HEK293 (cell line): ENCODE data around the gene UGT1A10.

Experiments used
- CTCF ChIA-PET: fragments of 350-600 bp; formaldehyde crosslinking; extraction: SDS; loops from one replicate; lab custom pipeline; 2021; ENCODE audit warnings: antibody characterized with exemption; lab: Yijun Ruan, JAX
- POLR2A ChIA-PET: fragments of 300-600 bp; formaldehyde crosslinking; extraction: SDS; loops from one replicate; lab custom pipeline; 2020; ENCODE audit warnings: antibody characterized with exemption, inconsistent platforms; lab: Yijun Ruan, JAX
- H3K27ac ChIP-seq: fragments of 200-500 bp; sonication (Bioruptor generic); 2 replicates; pipeline ENCODE4 v1.5.1; 2014; ENCODE audit warnings: low read depth, low read length, control low read depth, inconsistent platforms; ENCODE audit errors: extremely low read depth
- H3K36me3 ChIP-seq, 2 experiments: fragments of 200-500 bp in 1 of 2; sonication (Bioruptor generic) in 1 of 2; 1 replicate in 1 of 2; 2 replicates in 1 of 2; pipeline ENCODE4 v1.5.1; 2014 to 2017; ENCODE audit warnings: inconsistent platforms in 2 of 2, low read length in 2 of 2; ENCODE audit not compliant: control insufficient read depth in 2 of 2, insufficient read depth in 1 of 2
- H3K4me1 ChIP-seq: fragments of 200-500 bp; sonication (Bioruptor generic); 2 replicates; pipeline ENCODE4 v1.5.1; 2014; ENCODE audit warnings: mild to moderate bottlenecking, low read length, inconsistent platforms; ENCODE audit not compliant: control insufficient read depth, insufficient read depth
- H3K4me3 ChIP-seq: 2 replicates; pipeline ENCODE4 v1.5.1; 2011; ENCODE audit warnings: low read depth, mild to moderate bottlenecking, control low read depth, low read length, moderate library complexity
- H3K9me3 ChIP-seq: fragments of 200-500 bp; sonication (Bioruptor generic); 2 replicates; pipeline ENCODE4 v1.5.1; 2014; ENCODE audit warnings: low read depth, low read length, inconsistent platforms; ENCODE audit not compliant: control insufficient read depth, insufficient read depth
- MYNN ChIP-seq: fragments of 450-650 bp; formaldehyde crosslinking; IDR thresholded peaks from 2 replicates; pipeline ENCODE4 v1.5.1; 2016; ENCODE audit warnings: missing biosample characterization, missing genetic modification characterization, borderline replicate concordance
- OSR2 ChIP-seq: fragments of 450-650 bp; formaldehyde crosslinking; IDR thresholded peaks from 2 replicates; pipeline ENCODE4 v1.5.1; 2016; ENCODE audit warnings: missing biosample characterization, missing genetic modification characterization
- PRDM1 ChIP-seq: fragments of 450-650 bp; formaldehyde crosslinking; IDR thresholded peaks from 2 replicates; pipeline ENCODE4; 2016; ENCODE audit warnings: missing biosample characterization, missing genetic modification characterization
- SETDB1 ChIP-seq: IDR thresholded peaks from one replicate; pipeline ENCODE4 v1.6.1; 2017; ENCODE audit warnings: mild to moderate bottlenecking, low read length, moderate library complexity, mixed read lengths; ENCODE audit not compliant: insufficient read length
- TRIM28 ChIP-seq: IDR thresholded peaks from 2 replicates; pipeline ENCODE4 v1.6.1; 2011; ENCODE audit warnings: low read length, control low read depth, borderline replicate concordance
- YY2 ChIP-seq: fragments of 450-650 bp; formaldehyde crosslinking; IDR thresholded peaks from 2 replicates; pipeline ENCODE4 v1.5.1; 2016; ENCODE audit warnings: missing biosample characterization, missing genetic modification characterization
- ZBTB20 ChIP-seq: fragments of 450-650 bp; formaldehyde crosslinking; IDR thresholded peaks from 2 replicates; pipeline ENCODE4 v1.5.1; 2016; ENCODE audit warnings: missing biosample characterization, missing genetic modification characterization
- ZBTB8A ChIP-seq: fragments of 450-650 bp; formaldehyde crosslinking; IDR thresholded peaks from 2 replicates; pipeline ENCODE4 v1.5.1; 2016; ENCODE audit warnings: missing biosample characterization, missing genetic modification characterization
- ZFP3 ChIP-seq: fragments of 450-650 bp; formaldehyde crosslinking; IDR thresholded peaks from 2 replicates; pipeline ENCODE4 v1.5.1; 2016; ENCODE audit warnings: low read depth, missing biosample characterization, missing genetic modification characterization
- ZNF112 ChIP-seq: fragments of 450-650 bp; formaldehyde crosslinking; IDR thresholded peaks from 2 replicates; pipeline ENCODE4 v1.5.0; 2017; ENCODE audit warnings: missing biosample characterization, missing genetic modification characterization
- ZNF133 ChIP-seq: fragments of 450-650 bp; formaldehyde crosslinking; IDR thresholded peaks from 2 replicates; pipeline ENCODE4 v1.5.1; 2016; ENCODE audit warnings: missing biosample characterization, missing genetic modification characterization
- ZNF138 ChIP-seq: fragments of 450-650 bp; formaldehyde crosslinking; IDR thresholded peaks from 2 replicates; pipeline ENCODE4 v1.5.1; 2016; ENCODE audit warnings: missing biosample characterization, missing genetic modification characterization, borderline replicate concordance
- ZNF544 ChIP-seq: fragments of 450-650 bp; formaldehyde crosslinking; IDR thresholded peaks from 2 replicates; pipeline ENCODE4 v1.5.0; 2017; ENCODE audit warnings: missing biosample characterization, missing genetic modification characterization
- ZNF658 ChIP-seq: fragments of 450-650 bp; formaldehyde crosslinking; IDR thresholded peaks from 2 replicates; pipeline ENCODE4; 2016; ENCODE audit warnings: missing biosample characterization, missing genetic modification characterization
- ZNF664 ChIP-seq: fragments of 450-650 bp; formaldehyde crosslinking; IDR thresholded peaks from 2 replicates; pipeline ENCODE4 v1.5.1; 2016; ENCODE audit warnings: missing biosample characterization, missing genetic modification characterization
- TF ChIP-seq, protein P1 (sequence below): fragments of 450-650 bp; formaldehyde crosslinking; conservative IDR thresholded peaks from 2 replicates; pipeline ENCODE4 v1.5.1; 2016; ENCODE audit warnings: low read depth, missing biosample characterization, missing genetic modification characterization
- TF ChIP-seq, protein P2 (sequence below): fragments of 450-650 bp; formaldehyde crosslinking; IDR thresholded peaks from 2 replicates; pipeline ENCODE4 v1.5.1; 2017; ENCODE audit warnings: missing biosample characterization, missing genetic modification characterization
- TF ChIP-seq, protein P3 (sequence below): fragments of 450-650 bp; formaldehyde crosslinking; optimal IDR thresholded peaks from 2 replicates; pipeline ENCODE3; 2016; ENCODE audit warnings: missing biosample characterization, mild to moderate bottlenecking, missing genetic modification characterization
- TF ChIP-seq, protein P4 (sequence below): fragments of 450-650 bp; formaldehyde crosslinking; IDR thresholded peaks from 2 replicates; pipeline ENCODE4 v1.5.1; 2016; ENCODE audit warnings: missing biosample characterization, missing genetic modification characterization
- TF ChIP-seq, protein P5 (sequence below): fragments of 450-650 bp; IDR thresholded peaks from 2 replicates; pipeline ENCODE4 v1.5.1; 2018; ENCODE audit warnings: missing biosample characterization, mild to moderate bottlenecking, missing genetic modification characterization
- TF ChIP-seq, protein P6 (sequence below): fragments of 450-650 bp; formaldehyde crosslinking; IDR thresholded peaks from 2 replicates; pipeline ENCODE4 v1.5.1; 2016; ENCODE audit warnings: missing biosample characterization, missing genetic modification characterization, low read depth

The UGT1A10 gene

DNA sequence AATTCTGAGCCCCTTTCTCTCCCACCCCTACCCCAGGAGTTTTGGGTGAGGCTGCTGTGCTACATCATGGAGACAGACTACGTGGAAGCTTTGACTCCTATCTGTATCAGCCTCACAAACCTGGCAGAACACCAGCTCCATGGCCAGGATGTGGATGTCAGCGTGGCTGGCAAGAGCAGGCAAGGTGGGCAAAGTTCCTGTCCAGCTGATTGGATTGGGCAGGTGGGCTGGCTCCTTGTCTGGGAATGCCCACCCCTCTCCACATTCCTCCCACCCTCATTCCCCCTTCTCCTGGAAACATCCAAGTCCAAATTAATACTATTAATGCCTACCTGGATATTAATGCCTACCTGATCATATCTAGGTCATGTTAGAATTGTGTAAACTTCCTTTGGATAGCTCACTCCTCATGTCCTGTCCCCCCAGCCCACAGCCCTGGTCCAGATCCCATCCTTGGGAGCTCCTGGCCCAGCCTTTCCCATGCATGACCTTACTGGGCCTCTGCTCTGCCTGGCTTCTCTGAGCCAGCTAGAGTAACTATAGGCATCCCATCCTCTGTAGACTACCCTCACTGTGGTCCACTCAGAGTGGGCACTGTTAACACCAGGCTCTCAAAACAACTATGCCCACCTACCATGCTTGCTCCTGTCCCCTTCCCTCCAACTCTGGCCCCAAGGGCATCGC lies 166.0 kb downstream of the UGT1A10 start (continued):
- TF ChIP-seq, protein P1, sequence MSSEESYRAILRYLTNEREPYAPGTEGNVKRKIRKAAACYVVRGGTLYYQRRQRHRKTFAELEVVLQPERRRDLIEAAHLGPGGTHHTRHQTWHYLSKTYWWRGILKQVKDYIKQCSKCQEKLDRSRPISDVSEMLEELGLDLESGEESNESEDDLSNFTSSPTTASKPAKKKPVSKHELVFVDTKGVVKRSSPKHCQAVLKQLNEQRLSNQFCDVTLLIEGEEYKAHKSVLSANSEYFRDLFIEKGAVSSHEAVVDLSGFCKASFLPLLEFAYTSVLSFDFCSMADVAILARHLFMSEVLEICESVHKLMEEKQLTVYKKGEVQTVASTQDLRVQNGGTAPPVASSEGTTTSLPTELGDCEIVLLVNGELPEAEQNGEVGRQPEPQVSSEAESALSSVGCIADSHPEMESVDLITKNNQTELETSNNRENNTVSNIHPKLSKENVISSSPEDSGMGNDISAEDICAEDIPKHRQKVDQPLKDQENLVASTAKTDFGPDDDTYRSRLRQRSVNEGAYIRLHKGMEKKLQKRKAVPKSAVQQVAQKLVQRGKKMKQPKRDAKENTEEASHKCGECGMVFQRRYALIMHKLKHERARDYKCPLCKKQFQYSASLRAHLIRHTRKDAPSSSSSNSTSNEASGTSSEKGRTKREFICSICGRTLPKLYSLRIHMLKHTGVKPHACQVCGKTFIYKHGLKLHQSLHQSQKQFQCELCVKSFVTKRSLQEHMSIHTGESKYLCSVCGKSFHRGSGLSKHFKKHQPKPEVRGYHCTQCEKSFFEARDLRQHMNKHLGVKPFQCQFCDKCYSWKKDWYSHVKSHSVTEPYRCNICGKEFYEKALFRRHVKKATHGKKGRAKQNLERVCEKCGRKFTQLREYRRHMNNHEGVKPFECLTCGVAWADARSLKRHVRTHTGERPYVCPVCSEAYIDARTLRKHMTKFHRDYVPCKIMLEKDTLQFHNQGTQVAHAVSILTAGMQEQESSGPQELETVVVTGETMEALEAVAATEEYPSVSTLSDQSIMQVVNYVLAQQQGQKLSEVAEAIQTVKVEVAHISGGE = no peak
- TF ChIP-seq ZNF664 (tag by site-specific recombination) (no peak), ZNF112 (tag by site-specific recombination) (no peak), PRDM1 (no peak)

DNA sequence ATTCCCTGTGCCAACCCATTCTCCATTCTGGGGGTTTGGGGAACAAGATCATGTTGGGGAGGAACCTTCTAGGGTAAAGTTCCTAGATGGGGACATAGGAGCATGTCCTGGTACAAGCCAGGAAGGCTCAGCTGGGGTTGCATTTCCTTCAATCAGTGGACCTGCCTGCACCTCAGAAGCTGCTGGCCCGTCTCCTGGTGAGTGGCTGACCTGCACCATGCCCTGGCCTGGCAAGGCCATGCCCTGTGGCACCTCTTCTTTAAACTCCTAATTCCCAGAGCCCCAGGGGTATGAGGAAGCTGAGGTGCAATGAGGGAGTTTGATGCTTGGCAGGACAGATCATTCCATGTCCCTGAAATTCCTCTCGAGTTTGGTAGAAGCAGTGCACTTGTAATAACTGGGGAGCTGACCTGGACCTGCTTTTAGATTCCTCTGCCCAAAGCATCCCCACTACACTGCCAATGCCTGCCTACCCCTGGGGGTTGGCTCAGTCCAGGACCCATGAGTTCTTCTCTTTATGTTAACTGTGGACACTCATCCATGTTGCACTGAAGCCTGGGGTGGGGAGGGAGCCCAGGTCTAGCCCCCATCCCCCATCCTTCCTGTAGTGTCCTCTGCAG lies 167.2 kb downstream of the UGT1A10 start:
- ChIA-PET POLR2A (no interaction called here), CTCF (no interaction called here)
- no peak for TF ChIP-seq OSR2
- no peak for TF ChIP-seq ZNF544 (tag by site-specific recombination)
- no peak for TF ChIP-seq ZNF133 (tag by site-specific recombination)
- no peak for TF ChIP-seq TRIM28
- TF ChIP-seq, protein P2, sequence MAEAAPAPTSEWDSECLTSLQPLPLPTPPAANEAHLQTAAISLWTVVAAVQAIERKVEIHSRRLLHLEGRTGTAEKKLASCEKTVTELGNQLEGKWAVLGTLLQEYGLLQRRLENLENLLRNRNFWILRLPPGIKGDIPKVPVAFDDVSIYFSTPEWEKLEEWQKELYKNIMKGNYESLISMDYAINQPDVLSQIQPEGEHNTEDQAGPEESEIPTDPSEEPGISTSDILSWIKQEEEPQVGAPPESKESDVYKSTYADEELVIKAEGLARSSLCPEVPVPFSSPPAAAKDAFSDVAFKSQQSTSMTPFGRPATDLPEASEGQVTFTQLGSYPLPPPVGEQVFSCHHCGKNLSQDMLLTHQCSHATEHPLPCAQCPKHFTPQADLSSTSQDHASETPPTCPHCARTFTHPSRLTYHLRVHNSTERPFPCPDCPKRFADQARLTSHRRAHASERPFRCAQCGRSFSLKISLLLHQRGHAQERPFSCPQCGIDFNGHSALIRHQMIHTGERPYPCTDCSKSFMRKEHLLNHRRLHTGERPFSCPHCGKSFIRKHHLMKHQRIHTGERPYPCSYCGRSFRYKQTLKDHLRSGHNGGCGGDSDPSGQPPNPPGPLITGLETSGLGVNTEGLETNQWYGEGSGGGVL = no peak
- TF ChIP-seq MYNN (tag by site-specific recombination) = no peak
- no peak for TF ChIP-seq ZBTB8A (tag by site-specific recombination)
- no peak for TF ChIP-seq ZFP3 (tag by site-specific recombination)
- TF ChIP-seq ZBTB20 = no peak
- Histone ChIP-seq H3K4me1 (no peaks in the 10 kb centered on the region), H3K9me3 (no peaks in the 10 kb centered on the region), H3K27ac (no peak overlapping the region), H3K4me3 (no peak overlapping the region), H3K36me3 (no peaks in the 10 kb centered on the region)

DNA sequence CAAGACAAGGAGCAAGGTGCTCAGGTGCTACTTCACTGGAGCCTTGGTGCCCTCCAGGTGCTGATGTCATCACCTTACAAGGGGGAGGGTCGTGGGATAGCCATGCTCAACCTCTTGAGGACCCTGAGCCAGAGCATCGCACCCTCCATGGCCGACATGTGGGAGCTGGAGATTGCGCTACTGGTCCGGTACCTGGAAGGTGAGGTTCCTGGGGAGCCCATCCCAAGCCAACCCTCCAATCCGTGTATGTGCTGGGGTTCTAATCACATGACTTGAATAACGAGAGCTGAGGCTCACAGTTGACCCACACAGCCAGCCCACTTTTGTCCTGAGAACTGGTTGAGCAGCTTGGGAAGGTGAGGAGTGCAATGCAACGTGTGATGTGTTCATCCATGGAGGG lies 167.7 kb downstream of the UGT1A10 start:
- H3K9me3 ChIP-seq = no peaks in the 10 kb centered on the region
- H3K4me1 ChIP-seq = no peaks in the 10 kb centered on the region
- no peaks in the 10 kb centered on the region for H3K36me3 ChIP-seq
- H3K27ac ChIP-seq = no peak overlapping the region
- H3K4me3 ChIP-seq = no peak overlapping the region
- ChIA-PET CTCF (no interaction called here), POLR2A (interaction anchor here (0.6 kb wide), 1 partner anchor 1582 kb away, joined by 3 read pairs; no protein-coding TSS in a partner anchor)
- TF ChIP-seq, protein P3, sequence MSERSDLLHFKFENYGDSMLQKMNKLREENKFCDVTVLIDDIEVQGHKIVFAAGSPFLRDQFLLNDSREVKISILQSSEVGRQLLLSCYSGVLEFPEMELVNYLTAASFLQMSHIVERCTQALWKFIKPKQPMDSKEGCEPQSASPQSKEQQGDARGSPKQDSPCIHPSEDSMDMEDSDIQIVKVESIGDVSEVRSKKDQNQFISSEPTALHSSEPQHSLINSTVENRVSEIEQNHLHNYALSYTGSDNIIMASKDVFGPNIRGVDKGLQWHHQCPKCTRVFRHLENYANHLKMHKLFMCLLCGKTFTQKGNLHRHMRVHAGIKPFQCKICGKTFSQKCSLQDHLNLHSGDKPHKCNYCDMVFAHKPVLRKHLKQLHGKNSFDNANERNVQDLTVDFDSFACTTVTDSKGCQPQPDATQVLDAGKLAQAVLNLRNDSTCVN (tag by site-specific recombination) = no peak
- no peak for TF ChIP-seq ZNF138 (tag by site-specific recombination)
- no peak for TF ChIP-seq SETDB1
- no peak for TF ChIP-seq ZNF658 (tag by site-specific recombination)
- no peak for TF ChIP-seq ZNF112 (tag by site-specific recombination)
- no peak for TF ChIP-seq ZNF544 (tag by site-specific recombination)
- TF ChIP-seq, protein P4, sequence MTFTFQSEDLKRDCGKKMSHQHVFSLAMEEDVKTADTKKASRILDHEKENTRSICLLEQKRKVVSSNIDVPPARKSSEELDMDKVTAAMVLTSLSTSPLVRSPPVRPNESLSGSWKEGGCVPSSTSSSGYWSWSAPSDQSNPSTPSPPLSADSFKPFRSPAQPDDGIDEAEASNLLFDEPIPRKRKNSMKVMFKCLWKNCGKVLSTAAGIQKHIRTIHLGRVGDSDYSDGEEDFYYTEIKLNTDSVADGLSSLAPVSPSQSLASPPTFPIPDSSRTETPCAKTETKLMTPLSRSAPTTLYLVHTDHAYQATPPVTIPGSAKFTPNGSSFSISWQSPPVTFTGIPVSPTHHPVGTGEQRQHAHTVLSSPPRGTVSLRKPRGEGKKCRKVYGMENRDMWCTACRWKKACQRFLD = no peak
- TF ChIP-seq, protein P5, sequence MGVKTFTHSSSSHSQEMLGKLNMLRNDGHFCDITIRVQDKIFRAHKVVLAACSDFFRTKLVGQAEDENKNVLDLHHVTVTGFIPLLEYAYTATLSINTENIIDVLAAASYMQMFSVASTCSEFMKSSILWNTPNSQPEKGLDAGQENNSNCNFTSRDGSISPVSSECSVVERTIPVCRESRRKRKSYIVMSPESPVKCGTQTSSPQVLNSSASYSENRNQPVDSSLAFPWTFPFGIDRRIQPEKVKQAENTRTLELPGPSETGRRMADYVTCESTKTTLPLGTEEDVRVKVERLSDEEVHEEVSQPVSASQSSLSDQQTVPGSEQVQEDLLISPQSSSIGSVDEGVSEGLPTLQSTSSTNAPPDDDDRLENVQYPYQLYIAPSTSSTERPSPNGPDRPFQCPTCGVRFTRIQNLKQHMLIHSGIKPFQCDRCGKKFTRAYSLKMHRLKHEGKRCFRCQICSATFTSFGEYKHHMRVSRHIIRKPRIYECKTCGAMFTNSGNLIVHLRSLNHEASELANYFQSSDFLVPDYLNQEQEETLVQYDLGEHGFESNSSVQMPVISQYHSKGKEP (tag by site-specific recombination) = no peak
- no peak for TF ChIP-seq YY2 (tag by site-specific recombination)
- TF ChIP-seq, protein P6, sequence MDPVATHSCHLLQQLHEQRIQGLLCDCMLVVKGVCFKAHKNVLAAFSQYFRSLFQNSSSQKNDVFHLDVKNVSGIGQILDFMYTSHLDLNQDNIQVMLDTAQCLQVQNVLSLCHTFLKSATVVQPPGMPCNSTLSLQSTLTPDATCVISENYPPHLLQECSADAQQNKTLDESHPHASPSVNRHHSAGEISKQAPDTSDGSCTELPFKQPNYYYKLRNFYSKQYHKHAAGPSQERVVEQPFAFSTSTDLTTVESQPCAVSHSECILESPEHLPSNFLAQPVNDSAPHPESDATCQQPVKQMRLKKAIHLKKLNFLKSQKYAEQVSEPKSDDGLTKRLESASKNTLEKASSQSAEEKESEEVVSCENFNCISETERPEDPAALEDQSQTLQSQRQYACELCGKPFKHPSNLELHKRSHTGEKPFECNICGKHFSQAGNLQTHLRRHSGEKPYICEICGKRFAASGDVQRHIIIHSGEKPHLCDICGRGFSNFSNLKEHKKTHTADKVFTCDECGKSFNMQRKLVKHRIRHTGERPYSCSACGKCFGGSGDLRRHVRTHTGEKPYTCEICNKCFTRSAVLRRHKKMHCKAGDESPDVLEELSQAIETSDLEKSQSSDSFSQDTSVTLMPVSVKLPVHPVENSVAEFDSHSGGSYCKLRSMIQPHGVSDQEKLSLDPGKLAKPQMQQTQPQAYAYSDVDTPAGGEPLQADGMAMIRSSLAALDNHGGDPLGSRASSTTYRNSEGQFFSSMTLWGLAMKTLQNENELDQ (tag by site-specific recombination) = no peak
